ENCODE data around the gene ACSL3. TPM values are rescaled to one million over a fixed set of nuclear protein-coding genes. Genes with fewer than 3 reads are reported as not detected.

The ACSL3 gene
- total RNA-seq, 1 experiment from 2014 or later, result 181 TPM

DNA sequence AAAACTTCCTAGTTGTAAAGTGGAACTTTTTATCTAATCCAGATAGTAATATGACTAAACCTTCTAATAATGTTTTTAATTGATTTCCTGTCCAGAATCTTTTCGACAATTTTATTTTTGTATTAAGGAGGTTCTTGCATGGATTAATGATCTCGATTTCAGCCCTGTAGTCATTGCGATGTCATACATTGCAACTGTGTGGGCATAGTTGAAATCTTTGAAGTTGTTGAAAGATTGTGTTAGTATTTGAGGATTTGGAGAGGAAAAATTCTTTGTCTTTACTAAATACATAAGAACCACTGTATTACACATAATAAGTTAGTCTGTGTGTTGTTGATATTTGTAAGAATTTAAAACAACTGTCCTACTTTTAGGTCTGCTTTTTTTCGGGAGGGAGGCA is 31.1 kb downstream of the ACSL3 start:
- Histone ChIP-seq H3K9me3 (no peaks in the 10 kb centered on the region), H3K4me3 (ENCODE audit: low read depth, low read length) (no peak overlapping the region), H3K4me1 (peaks cover 28% of the 10 kb centered on the region), H3K36me3 (ENCODE audit: control insufficient read depth, insufficient read depth, low read length) (no peaks in the 10 kb centered on the region; the same call in none of the 2 replicates), H3K27me3 (replicated peaks; ENCODE audit: control insufficient read depth, insufficient read depth, low read length) (no peaks in the 10 kb centered on the region)
- Mint-ChIP-seq H3K27me3 (ENCODE audit: insufficient read depth, unreplicated experiment) (no peaks in the 10 kb centered on the region), H3K4me3 (ENCODE audit: unreplicated experiment) (no peak overlapping the region), H3K36me3 (ENCODE audit: insufficient read depth, unreplicated experiment) (peaks cover 13% of the 10 kb centered on the region), H3K27ac (ENCODE audit: unreplicated experiment) (no peak overlapping the region), H3K9me3 (ENCODE audit: unreplicated experiment) (no peaks in the 10 kb centered on the region), H3K4me1 (ENCODE audit: low read depth, unreplicated experiment) (peaks cover 52% of the 10 kb centered on the region)
- BruUV-seq (replicated peaks), result no TSS peak
- POLR2A ChIA-PET, result no interaction called here
- CTCF ChIA-PET, result interaction anchor here (1.1 kb wide), 1 partner anchor 11 kb away, joined by 3 read pairs; no protein-coding TSS in a partner anchor
- TF ChIP-seq, protein P1, sequence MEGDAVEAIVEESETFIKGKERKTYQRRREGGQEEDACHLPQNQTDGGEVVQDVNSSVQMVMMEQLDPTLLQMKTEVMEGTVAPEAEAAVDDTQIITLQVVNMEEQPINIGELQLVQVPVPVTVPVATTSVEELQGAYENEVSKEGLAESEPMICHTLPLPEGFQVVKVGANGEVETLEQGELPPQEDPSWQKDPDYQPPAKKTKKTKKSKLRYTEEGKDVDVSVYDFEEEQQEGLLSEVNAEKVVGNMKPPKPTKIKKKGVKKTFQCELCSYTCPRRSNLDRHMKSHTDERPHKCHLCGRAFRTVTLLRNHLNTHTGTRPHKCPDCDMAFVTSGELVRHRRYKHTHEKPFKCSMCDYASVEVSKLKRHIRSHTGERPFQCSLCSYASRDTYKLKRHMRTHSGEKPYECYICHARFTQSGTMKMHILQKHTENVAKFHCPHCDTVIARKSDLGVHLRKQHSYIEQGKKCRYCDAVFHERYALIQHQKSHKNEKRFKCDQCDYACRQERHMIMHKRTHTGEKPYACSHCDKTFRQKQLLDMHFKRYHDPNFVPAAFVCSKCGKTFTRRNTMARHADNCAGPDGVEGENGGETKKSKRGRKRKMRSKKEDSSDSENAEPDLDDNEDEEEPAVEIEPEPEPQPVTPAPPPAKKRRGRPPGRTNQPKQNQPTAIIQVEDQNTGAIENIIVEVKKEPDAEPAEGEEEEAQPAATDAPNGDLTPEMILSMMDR (IDR thresholded peaks at IDR 0.05; ENCODE audit: insufficient read depth in 1 of 2, low read depth in 1 of 2, low read length in 1 of 2, severe bottlenecking in 1 of 2, unreplicated experiment in 1 of 2), result no peak
- intact Hi-C loops (cut with micrococcal nuclease; ENCODE audit: unreplicated experiment), result no loop called here
- DNase-seq, result no peak

DNA sequence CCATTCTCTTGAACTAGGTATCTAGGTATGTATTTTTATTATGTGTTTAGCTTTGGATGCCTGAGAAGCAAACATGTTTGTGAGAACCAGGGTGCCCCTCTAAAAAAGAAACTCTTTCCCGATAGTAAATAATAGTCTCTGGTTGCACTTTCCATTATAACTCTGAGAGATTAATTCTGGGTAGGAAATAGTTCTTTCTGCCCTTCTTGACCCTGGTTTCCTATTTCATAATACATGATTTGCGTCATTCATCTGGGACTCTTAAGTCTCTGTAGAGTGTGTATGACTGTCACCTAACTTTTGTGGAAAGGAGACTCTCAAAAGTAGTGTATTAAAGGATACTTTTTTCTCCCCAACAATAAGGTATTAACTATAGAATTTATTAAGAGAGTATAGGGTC is 31.5 kb downstream of the ACSL3 start:
- Mint-ChIP-seq H3K36me3 (ENCODE audit: insufficient read depth, unreplicated experiment) (peaks cover 9% of the 10 kb centered on the region), H3K4me3 (ENCODE audit: unreplicated experiment) (no peak overlapping the region), H3K9me3 (ENCODE audit: unreplicated experiment) (no peaks in the 10 kb centered on the region), H3K27me3 (ENCODE audit: insufficient read depth, unreplicated experiment) (no peaks in the 10 kb centered on the region), H3K4me1 (ENCODE audit: low read depth, unreplicated experiment) (peaks cover 47% of the 10 kb centered on the region), H3K27ac (ENCODE audit: unreplicated experiment) (no peak overlapping the region)
- Histone ChIP-seq H3K36me3 (ENCODE audit: control insufficient read depth, insufficient read depth, low read length) (no peaks in the 10 kb centered on the region; the same call in none of the 2 replicates), H3K27me3 (replicated peaks; ENCODE audit: control insufficient read depth, insufficient read depth, low read length) (no peaks in the 10 kb centered on the region), H3K4me1 (peaks cover 28% of the 10 kb centered on the region), H3K9me3 (no peaks in the 10 kb centered on the region), H3K4me3 (ENCODE audit: low read depth, low read length) (no peak overlapping the region)
- POLR2A ChIA-PET, result no interaction called here
- TF ChIP-seq, protein P1 (IDR thresholded peaks at IDR 0.05; ENCODE audit: insufficient read depth in 1 of 2, low read depth in 1 of 2, low read length in 1 of 2, severe bottlenecking in 1 of 2, unreplicated experiment in 1 of 2), result no peak
- BruUV-seq (replicated peaks), result no TSS peak
- intact Hi-C loops (cut with micrococcal nuclease; ENCODE audit: unreplicated experiment), result no loop called here
- CTCF ChIA-PET, result interaction anchor here (1.1 kb wide), 1 partner anchor 11 kb away, joined by 3 read pairs; no protein-coding TSS in a partner anchor
- DNase-seq, result no peak

DNA sequence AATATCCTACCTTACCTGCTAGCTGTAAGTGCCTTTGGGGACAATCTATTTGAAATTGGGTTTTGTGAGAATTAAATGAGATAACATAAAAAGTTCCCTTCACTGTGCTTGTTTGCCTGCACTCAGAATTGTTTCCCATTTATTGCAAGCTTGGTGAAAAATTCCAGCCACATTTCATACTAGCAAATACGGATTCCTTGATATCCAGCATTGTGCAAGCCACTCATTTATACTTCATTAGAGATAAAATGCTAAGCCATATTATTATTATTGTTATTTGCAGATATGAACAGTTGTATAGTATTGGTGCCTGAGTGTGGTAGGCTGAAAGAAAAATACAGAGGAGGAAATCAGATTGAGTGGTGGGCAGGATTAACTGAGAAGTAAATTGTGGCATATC is 31.9 kb downstream of the ACSL3 start:
- DNase-seq, result no peak
- peaks cover 48% of the 10 kb centered on the region for H3K4me1 Mint-ChIP-seq (ENCODE audit: low read depth, unreplicated experiment)
- H3K27me3 Mint-ChIP-seq (ENCODE audit: insufficient read depth, unreplicated experiment), result no peaks in the 10 kb centered on the region
- Histone ChIP-seq H3K4me1 (peaks cover 28% of the 10 kb centered on the region), H3K9me3 (no peaks in the 10 kb centered on the region), H3K27me3 (replicated peaks; ENCODE audit: control insufficient read depth, insufficient read depth, low read length) (no peaks in the 10 kb centered on the region), H3K4me3 (ENCODE audit: low read depth, low read length) (no peak overlapping the region), H3K36me3 (ENCODE audit: control insufficient read depth, insufficient read depth, low read length) (no peaks in the 10 kb centered on the region; the same call in 1 of the 2 replicates)
- TF ChIP-seq, protein P1 (IDR thresholded peaks at IDR 0.05; ENCODE audit: insufficient read depth in 1 of 2, low read depth in 1 of 2, low read length in 1 of 2, severe bottlenecking in 1 of 2, unreplicated experiment in 1 of 2), result no peak
- no peak overlapping the region for H3K4me3 Mint-ChIP-seq (ENCODE audit: unreplicated experiment)
- H3K9me3 Mint-ChIP-seq (ENCODE audit: unreplicated experiment), result peaks cover 2% of the 10 kb centered on the region
- intact Hi-C loops (cut with micrococcal nuclease; ENCODE audit: unreplicated experiment), result no loop called here
- no TSS peak for BruUV-seq (replicated peaks)
- no peak overlapping the region for H3K27ac Mint-ChIP-seq (ENCODE audit: unreplicated experiment)
- peaks cover 9% of the 10 kb centered on the region for H3K36me3 Mint-ChIP-seq (ENCODE audit: insufficient read depth, unreplicated experiment)
- CTCF ChIA-PET, result interaction anchor here (1.1 kb wide), 1 partner anchor 11 kb away, joined by 3 read pairs; no protein-coding TSS in a partner anchor
- POLR2A ChIA-PET, result no interaction called here

All from Caco-2 (cell line).